K562 (cell line): ENCODE measurements around the gene PTTG2. TPM values are rescaled to one million over a fixed set of nuclear protein-coding genes. Genes with fewer than 3 reads are reported as not detected.

ENCODE experiments used
- AFF1 ChIP-seq, 2 experiments: fragments of 450-650 bp; IDR thresholded peaks; 2 replicates each; pipeline ENCODE4 v1.6.1; 2018; ENCODE audit warnings: mild to moderate bottlenecking in 2 of 2, low read depth in 1 of 2; ENCODE audit not compliant: partially characterized antibody in 2 of 2
- CAMTA2 ChIP-seq: fragments of 250-450 bp; sonication (Bioruptor Pico); conservative IDR thresholded peaks from 2 replicates; pipeline ENCODE4 v1.5.1; 2022
- GATAD2A ChIP-seq: fragments of 450-650 bp; IDR thresholded peaks from 2 replicates; pipeline ENCODE4 v1.6.1; 2017
- HDAC1 ChIP-seq, 2 experiments: fragments of 450-650 bp; IDR thresholded peaks; 2 replicates each; pipeline ENCODE4 v1.6.1; 2016 to 2017; ENCODE audit warnings: inconsistent platforms in 1 of 2, mild to moderate bottlenecking in 1 of 2, moderate library complexity in 1 of 2
- JUN ChIP-seq, 2 experiments: sonication (generic) in 1 of 2; formaldehyde crosslinking in 1 of 2; IDR thresholded peaks; 2 replicates each; pipeline versions ENCODE4 v1.6.1 to v1.8.0; 2012 to 2022; ENCODE audit warnings: borderline replicate concordance in 2 of 2, mild to moderate bottlenecking in 2 of 2, improper control_type of control experiment in 1 of 2, low read depth in 1 of 2, low read length in 1 of 2, missing genetic modification reagents in 1 of 2
- MXI1 ChIP-seq: IDR thresholded peaks from 2 replicates; pipeline ENCODE4 v1.6.1; 2011; ENCODE audit warnings: low read depth, mild to moderate bottlenecking, improper control_type of control experiment, low read length
- NELFE ChIP-seq: IDR thresholded peaks from 2 replicates; pipeline ENCODE4 v1.6.1; 2011; ENCODE audit warnings: mild to moderate bottlenecking; ENCODE audit not compliant: insufficient read depth, insufficient read length
- SAP30 ChIP-seq: fragments of 200-600 bp; sonication (generic); IDR thresholded peaks from 2 replicates; pipeline ENCODE4 v1.6.1; 2012; ENCODE audit warnings: borderline replicate concordance, low read depth, mild to moderate bottlenecking, moderate library complexity, low read length, control low read depth, inconsistent platforms; ENCODE audit not compliant: insufficient read depth, poor library complexity, severe bottlenecking
- THRAP3 ChIP-seq: fragments of 450-650 bp; IDR thresholded peaks from 2 replicates; pipeline ENCODE4 v1.6.1; 2016; ENCODE audit warnings: mild to moderate bottlenecking, inconsistent platforms, borderline replicate concordance
- ZBTB40 ChIP-seq, 2 experiments: fragments of 450-650 bp in 1 of 2; sonication (generic) in 1 of 2; formaldehyde crosslinking in 1 of 2; IDR thresholded peaks; 2 replicates each; pipeline versions ENCODE4 v1.7.1 to v1.9.0; 2016 to 2022; ENCODE audit warnings: inconsistent platforms in 1 of 2, mild to moderate bottlenecking in 1 of 2, missing genetic modification reagents in 1 of 2
- polyA plus RNA-seq, 8 experiments: library from polyadenylated mRNA; depleted of rRNA in 4 of 8; stranded (reverse) in 5 of 8; unstranded in 3 of 8; fragments of >200 nt; fragmentation: Nextera tagmentation in 2 of 8; fragmentation: Illumina TruSeq in 1 of 8; extraction: Ambion mirVana in 2 of 8; extraction: Trizol in 1 of 8; gene quantifications; 2 replicates each; pipeline versions ENCODE4 v1.2.1 to v1.2.3, GENCODE V29; 2011 to 2014; ENCODE audit warnings: inconsistent platforms in 1 of 8, missing spikeins in 1 of 8
- total RNA-seq, 7 experiments: library from RNA; depleted of rRNA in 6 of 7; stranded (reverse); fragments of >200 nt in 6 of 7; fragmentation: Illumina TruSeq in 2 of 7; extraction: Trizol in 2 of 7; gene quantifications; 2 replicates each; pipeline versions ENCODE4 v1.2.1 to v1.2.3, GENCODE V29; 2011 to 2021; ENCODE audit warnings: low replicate concordance in 1 of 7
- TF ChIP-seq, protein P1 (sequence below): fragments of 250-450 bp; sonication (Bioruptor Pico); IDR thresholded peaks from 2 replicates; pipeline ENCODE4 v1.5.1; 2021; ENCODE audit warnings: mild to moderate bottlenecking

PTTG2 gene
- total and polyA plus RNA-seq, 9 of the 15 experiments (the other 6 are each of a cell fraction or from before 2014, with no cell fraction given): not detected

GRCh38 chr4:37949636-37950426, 10.4 kb upstream of the PTTG2 start (continued):
- TF ChIP-seq ZBTB40 (IDR thresholded peaks at IDR 0.05) (peak; percentile 90), ZBTB40 (CRISPR knock-in tag; IDR thresholded peaks at IDR 0.05) (peak; percentile 81), SAP30 (no peak), GATAD2A (no peak), JUN (IDR thresholded peaks at IDR 0.05; ENCODE audit: borderline replicate concordance, low read depth, low read length) (no peak), JUN (CRISPR knock-in tag; IDR thresholded peaks at IDR 0.05; ENCODE audit: borderline replicate concordance) (no peak), CAMTA2 (CRISPR knock-in tag) (no peak), MXI1 (no peak), NELFE (no peak), AFF1 (IDR thresholded peaks at IDR 0.05; ENCODE audit: low read depth in 1 of 2, partially characterized antibody in 2 of 2) (no peak), THRAP3 (no peak), HDAC1 (IDR thresholded peaks at IDR 0.05) (no peak)
- TF ChIP-seq, protein P1, sequence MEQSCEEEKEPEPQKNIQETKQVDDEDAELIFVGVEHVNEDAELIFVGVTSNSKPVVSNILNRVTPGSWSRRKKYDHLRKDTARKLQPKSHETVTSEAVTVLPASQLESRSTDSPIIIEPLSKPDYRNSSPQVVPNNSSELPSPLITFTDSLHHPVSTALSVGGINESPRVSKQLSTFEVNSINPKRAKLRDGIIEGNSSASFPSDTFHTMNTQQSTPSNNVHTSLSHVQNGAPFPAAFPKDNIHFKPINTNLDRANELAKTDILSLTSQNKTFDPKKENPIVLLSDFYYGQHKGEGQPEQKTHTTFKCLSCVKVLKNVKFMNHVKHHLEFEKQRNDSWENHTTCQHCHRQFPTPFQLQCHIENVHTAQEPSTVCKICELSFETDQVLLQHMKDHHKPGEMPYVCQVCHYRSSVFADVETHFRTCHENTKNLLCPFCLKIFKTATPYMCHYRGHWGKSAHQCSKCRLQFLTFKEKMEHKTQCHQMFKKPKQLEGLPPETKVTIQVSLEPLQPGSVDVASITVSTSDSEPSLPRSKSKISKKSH (CRISPR knock-in tag): no peak
